Thyroid gland (tissue), 4 donors: Measurements from ENCODE around the gene FAM186B.

Experiments used
- CTCF ChIP-seq, 6 experiments: fragments of 200-600 bp in 3 of 6; fragments of 450-650 bp in 3 of 6; sonication (generic) in 3 of 6; IDR thresholded peaks; one replicate each; pipeline ENCODE4 v1.5.1; 2016 to 2019; ENCODE audit warnings: antibody characterized with exemption in 6 of 6, mild to moderate bottlenecking in 2 of 6, inconsistent platforms in 1 of 6, moderate library complexity in 1 of 6
- POLR2A ChIP-seq, 2 donors: fragments of 450-650 bp; IDR thresholded peaks; one replicate each; pipeline ENCODE4 v1.6.1; 2017; ENCODE audit warnings: antibody characterized with exemption in 2 of 2, mild to moderate bottlenecking in 2 of 2, moderate library complexity in 1 of 2

- TF ChIP-seq CTCF (IDR thresholded peaks at IDR 0.05): no peak
- no peak for TF ChIP-seq POLR2A (IDR thresholded peaks at IDR 0.05)
Observed at GRCh38 chr12:49539406-49540228, 65.8 kb downstream of the FAM186B start.
